NCI-H2196 (cell line): ENCODE results near the gene NLRC5.

ENCODE experiments used
- DNase-seq: peaks from one replicate; lab custom pipeline; 2025; ENCODE audit not compliant: unreplicated experiment; lab: John Stamatoyannopoulos, UW

Gene NLRC5

GRCh38 chr16:57021757-57022156, 32.4 kb downstream of the NLRC5 start:
- DNase-seq = no peak

GRCh38 chr16:57022445-57022844, 33.1 kb downstream of the NLRC5 start:
- DNase-seq = no peak

GRCh38 chr16:57023541-57024249, 34.3 kb downstream of the NLRC5 start:
- DNase-seq = no peak

- DNase-seq = no peak
These were observed 35.7 kb downstream of the NLRC5 start for GRCh38 chr16:57024894-57025680.

GRCh38 chr16:57025941-57026777, 36.8 kb downstream of the NLRC5 start:
- no peak for DNase-seq

- no peak for DNase-seq
These were observed 37.4 kb downstream of the NLRC5 start for GRCh38 chr16:57026778-57027062.

- DNase-seq = no peak
These were observed 37.7 kb downstream of the NLRC5 start for GRCh38 chr16:57027067-57027466.

GRCh38 chr16:57028086-57028485, 38.7 kb downstream of the NLRC5 start:
- no peak for DNase-seq

- no peak for DNase-seq
These were observed 40.1 kb downstream of the NLRC5 start for GRCh38 chr16:57029161-57030160.

GRCh38 chr16:57030346-57030902, 41.1 kb downstream of the NLRC5 start:
- DNase-seq = no peak

GRCh38 chr16:57031156-57031555, 41.8 kb downstream of the NLRC5 start:
- no peak for DNase-seq

GRCh38 chr16:57032346-57032745, 43.0 kb downstream of the NLRC5 start:
- DNase-seq = no peak

GRCh38 chr16:57032931-57033330, 43.6 kb downstream of the NLRC5 start:
- DNase-seq = no peak

GRCh38 chr16:57036315-57036714, 47.0 kb downstream of the NLRC5 start:
- no peak for DNase-seq

- no peak for DNase-seq
These were observed 47.6 kb downstream of the NLRC5 start for GRCh38 chr16:57036945-57037344.

GRCh38 chr16:57038166-57038565, 48.8 kb downstream of the NLRC5 start:
- no peak for DNase-seq

GRCh38 chr16:57039148-57039812, 49.9 kb downstream of the NLRC5 start:
- DNase-seq = no peak

- DNase-seq = no peak
These were observed 52.1 kb downstream of the NLRC5 start for GRCh38 chr16:57041182-57042156.
